ENCODE results near the gene RALGDS. TPM values are rescaled to one million over a fixed set of nuclear protein-coding genes. Genes with fewer than 3 reads are reported as not detected.
A peak's percentile ranks its signal among the peaks of the same experiment; 100 is the strongest.

RALGDS gene
- total and polyA plus RNA-seq, 2 of the 13 experiments (the other 11 are each of a cell fraction or from before 2014, with no cell fraction given) = 12.9 to 25.5 TPM

DNA sequence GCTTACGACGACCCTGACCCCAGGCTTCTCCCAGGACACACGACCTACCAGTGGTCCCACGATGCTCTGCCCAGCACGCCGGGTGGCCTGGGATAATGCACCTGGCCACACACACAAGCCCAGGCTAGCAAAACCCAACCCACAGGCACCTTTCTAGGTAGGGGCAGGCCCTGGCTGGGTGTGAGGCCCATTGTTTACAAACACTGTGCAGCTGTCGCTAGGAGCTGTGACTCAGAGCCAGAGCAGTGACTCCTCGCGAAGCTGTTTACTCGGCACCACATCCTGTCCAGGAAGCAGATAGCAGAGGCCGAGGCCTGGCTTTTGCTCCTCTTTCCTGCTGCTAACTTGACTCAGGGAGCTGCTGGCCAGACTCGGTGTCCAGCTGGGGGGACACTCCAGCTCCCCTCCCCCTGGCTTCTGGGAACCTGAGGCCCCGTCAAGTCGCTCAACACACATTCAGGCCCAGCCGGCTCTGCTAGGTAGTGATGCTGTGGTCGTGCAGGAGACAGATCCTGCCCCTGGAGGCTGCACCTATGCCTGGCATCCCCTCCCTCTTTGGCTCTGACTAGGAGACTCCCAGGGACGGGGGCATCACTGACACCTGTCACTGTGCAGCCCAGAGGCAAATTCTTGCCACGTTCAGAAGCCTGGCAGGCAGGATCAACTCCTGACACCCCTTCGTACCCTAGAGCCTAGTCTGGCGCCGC lies 12.8 kb upstream of the RALGDS start (continued):
- TF ChIP-seq, protein P1, sequence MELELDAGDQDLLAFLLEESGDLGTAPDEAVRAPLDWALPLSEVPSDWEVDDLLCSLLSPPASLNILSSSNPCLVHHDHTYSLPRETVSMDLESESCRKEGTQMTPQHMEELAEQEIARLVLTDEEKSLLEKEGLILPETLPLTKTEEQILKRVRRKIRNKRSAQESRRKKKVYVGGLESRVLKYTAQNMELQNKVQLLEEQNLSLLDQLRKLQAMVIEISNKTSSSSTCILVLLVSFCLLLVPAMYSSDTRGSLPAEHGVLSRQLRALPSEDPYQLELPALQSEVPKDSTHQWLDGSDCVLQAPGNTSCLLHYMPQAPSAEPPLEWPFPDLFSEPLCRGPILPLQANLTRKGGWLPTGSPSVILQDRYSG (CRISPR knock-in tag; IDR thresholded peaks at IDR 0.05) = 0 out of 2 replicates have a peak, but pooled peaks have one; percentile 34
- TF ChIP-seq, protein P2, sequence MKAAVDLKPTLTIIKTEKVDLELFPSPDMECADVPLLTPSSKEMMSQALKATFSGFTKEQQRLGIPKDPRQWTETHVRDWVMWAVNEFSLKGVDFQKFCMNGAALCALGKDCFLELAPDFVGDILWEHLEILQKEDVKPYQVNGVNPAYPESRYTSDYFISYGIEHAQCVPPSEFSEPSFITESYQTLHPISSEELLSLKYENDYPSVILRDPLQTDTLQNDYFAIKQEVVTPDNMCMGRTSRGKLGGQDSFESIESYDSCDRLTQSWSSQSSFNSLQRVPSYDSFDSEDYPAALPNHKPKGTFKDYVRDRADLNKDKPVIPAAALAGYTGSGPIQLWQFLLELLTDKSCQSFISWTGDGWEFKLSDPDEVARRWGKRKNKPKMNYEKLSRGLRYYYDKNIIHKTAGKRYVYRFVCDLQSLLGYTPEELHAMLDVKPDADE (CRISPR knock-in tag; IDR thresholded peaks at IDR 0.05) = no peak
- TF ChIP-seq, protein P3, sequence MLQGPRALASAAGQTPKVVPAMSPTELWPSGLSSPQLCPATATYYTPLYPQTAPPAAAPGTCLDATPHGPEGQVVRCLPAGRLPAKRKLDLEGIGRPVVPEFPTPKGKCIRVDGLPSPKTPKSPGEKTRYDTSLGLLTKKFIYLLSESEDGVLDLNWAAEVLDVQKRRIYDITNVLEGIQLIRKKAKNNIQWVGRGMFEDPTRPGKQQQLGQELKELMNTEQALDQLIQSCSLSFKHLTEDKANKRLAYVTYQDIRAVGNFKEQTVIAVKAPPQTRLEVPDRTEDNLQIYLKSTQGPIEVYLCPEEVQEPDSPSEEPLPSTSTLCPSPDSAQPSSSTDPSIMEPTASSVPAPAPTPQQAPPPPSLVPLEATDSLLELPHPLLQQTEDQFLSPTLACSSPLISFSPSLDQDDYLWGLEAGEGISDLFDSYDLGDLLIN (CRISPR knock-in tag; IDR thresholded peaks at IDR 0.05; ENCODE audit: borderline replicate concordance) = no peak
- 0 out of 2 replicates have a peak, but pooled peaks have one; percentile 67 for TF ChIP-seq NFATC3 (CRISPR knock-in tag; IDR thresholded peaks at IDR 0.05)
- no peak for TF ChIP-seq RARG (CRISPR knock-in tag; IDR thresholded peaks at IDR 0.05; ENCODE audit: low read depth)
- TF ChIP-seq XRCC5 (optimal IDR thresholded peaks at IDR 0.05; ENCODE audit: low read length) = peak; percentile 58
- TF ChIP-seq SALL2 (CRISPR knock-in tag; IDR thresholded peaks at IDR 0.05) = no peak
- TF ChIP-seq SPEN (CRISPR knock-in tag; IDR thresholded peaks at IDR 0.05; ENCODE audit: low read depth) = peak; percentile 63; the same call in 1 of the 2 replicates
- TF ChIP-seq ZNF557 (CRISPR knock-in tag; IDR thresholded peaks at IDR 0.05) = 0 out of 2 replicates have a peak, but pooled peaks have one; percentile 11
- TF ChIP-seq ZNF878 (CRISPR knock-in tag; IDR thresholded peaks at IDR 0.05) = peak; percentile 52; the same call in 1 of the 2 replicates
- no peak for TF ChIP-seq SETDB1 (CRISPR knock-in tag; IDR thresholded peaks at IDR 0.05; ENCODE audit: borderline replicate concordance)
- TF ChIP-seq ZNF225 (CRISPR knock-in tag; IDR thresholded peaks at IDR 0.05) = 0 out of 2 replicates have a peak, but pooled peaks have one; percentile 30
- TF ChIP-seq, protein P4, sequence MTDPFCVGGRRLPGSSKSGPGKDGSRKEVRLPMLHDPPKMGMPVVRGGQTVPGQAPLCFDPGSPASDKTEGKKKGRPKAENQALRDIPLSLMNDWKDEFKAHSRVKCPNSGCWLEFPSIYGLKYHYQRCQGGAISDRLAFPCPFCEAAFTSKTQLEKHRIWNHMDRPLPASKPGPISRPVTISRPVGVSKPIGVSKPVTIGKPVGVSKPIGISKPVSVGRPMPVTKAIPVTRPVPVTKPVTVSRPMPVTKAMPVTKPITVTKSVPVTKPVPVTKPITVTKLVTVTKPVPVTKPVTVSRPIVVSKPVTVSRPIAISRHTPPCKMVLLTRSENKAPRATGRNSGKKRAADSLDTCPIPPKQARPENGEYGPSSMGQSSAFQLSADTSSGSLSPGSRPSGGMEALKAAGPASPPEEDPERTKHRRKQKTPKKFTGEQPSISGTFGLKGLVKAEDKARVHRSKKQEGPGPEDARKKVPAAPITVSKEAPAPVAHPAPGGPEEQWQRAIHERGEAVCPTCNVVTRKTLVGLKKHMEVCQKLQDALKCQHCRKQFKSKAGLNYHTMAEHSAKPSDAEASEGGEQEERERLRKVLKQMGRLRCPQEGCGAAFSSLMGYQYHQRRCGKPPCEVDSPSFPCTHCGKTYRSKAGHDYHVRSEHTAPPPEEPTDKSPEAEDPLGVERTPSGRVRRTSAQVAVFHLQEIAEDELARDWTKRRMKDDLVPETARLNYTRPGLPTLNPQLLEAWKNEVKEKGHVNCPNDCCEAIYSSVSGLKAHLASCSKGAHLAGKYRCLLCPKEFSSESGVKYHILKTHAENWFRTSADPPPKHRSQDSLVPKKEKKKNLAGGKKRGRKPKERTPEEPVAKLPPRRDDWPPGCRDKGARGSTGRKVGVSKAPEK (CRISPR knock-in tag; IDR thresholded peaks at IDR 0.05; ENCODE audit: borderline replicate concordance) = no peak
- TF ChIP-seq ONECUT2 (CRISPR knock-in tag; IDR thresholded peaks at IDR 0.05) = no peak
- peak; percentile 95 for TF ChIP-seq ETV5 (CRISPR knock-in tag; IDR thresholded peaks at IDR 0.05; ENCODE audit: borderline replicate concordance)
- peak; percentile 53; the same call in 1 of the 2 replicates for TF ChIP-seq NCOA2 (CRISPR knock-in tag; IDR thresholded peaks at IDR 0.05)
- TF ChIP-seq, protein P5, sequence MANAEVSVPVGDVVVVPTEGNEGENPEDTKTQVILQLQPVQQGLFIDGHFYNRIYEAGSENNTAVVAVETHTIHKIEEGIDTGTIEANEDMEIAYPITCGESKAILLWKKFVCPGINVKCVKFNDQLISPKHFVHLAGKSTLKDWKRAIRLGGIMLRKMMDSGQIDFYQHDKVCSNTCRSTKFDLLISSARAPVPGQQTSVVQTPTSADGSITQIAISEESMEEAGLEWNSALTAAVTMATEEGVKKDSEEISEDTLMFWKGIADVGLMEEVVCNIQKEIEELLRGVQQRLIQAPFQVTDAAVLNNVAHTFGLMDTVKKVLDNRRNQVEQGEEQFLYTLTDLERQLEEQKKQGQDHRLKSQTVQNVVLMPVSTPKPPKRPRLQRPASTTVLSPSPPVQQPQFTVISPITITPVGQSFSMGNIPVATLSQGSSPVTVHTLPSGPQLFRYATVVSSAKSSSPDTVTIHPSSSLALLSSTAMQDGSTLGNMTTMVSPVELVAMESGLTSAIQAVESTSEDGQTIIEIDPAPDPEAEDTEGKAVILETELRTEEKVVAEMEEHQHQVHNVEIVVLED (CRISPR knock-in tag; IDR thresholded peaks at IDR 0.05; ENCODE audit: borderline replicate concordance) = peak; percentile 44
- TF ChIP-seq, protein P6, sequence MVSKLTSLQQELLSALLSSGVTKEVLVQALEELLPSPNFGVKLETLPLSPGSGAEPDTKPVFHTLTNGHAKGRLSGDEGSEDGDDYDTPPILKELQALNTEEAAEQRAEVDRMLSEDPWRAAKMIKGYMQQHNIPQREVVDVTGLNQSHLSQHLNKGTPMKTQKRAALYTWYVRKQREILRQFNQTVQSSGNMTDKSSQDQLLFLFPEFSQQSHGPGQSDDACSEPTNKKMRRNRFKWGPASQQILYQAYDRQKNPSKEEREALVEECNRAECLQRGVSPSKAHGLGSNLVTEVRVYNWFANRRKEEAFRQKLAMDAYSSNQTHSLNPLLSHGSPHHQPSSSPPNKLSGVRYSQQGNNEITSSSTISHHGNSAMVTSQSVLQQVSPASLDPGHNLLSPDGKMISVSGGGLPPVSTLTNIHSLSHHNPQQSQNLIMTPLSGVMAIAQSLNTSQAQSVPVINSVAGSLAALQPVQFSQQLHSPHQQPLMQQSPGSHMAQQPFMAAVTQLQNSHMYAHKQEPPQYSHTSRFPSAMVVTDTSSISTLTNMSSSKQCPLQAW (CRISPR knock-in tag; IDR thresholded peaks at IDR 0.05) = peak; percentile 19; the same call in 1 of the 2 replicates
- peak; percentile 96 for TF ChIP-seq RFX1 (IDR thresholded peaks at IDR 0.05)
- no peak for TF ChIP-seq ZNF713 (CRISPR knock-in tag; IDR thresholded peaks at IDR 0.05)
